ENCODE data around the gene CADM1.

- TF ChIP-seq CTCF (IDR thresholded peaks at IDR 0.05): no peak
- no peak for TF ChIP-seq POLR2A (IDR thresholded peaks at IDR 0.05; ENCODE audit: low read depth)
- no peak for TF ChIP-seq POLR2AphosphoS5 (IDR thresholded peaks at IDR 0.05)
- no peak for TF ChIP-seq EP300 (IDR thresholded peaks at IDR 0.05)
Measured at GRCh38 chr11:115297330-115297729, 206.9 kb downstream of the CADM1 start.

Measured in esophagus muscularis mucosa (tissue), 4 donors.